GM12878 (cell line): ENCODE results near the gene KRTAP10-6. TPM values are rescaled to one million over a fixed set of nuclear protein-coding genes. Genes with fewer than 3 reads are reported as not detected.

Experiments
- ATAC-seq: fragments of 200-7000 bp; cut with Tn5 transposase; 3 replicates; pipeline ENCODE4 v1.9.1; 2020; ENCODE audit warnings: mild to moderate bottlenecking, moderate library complexity
- BruUV-seq: library from RNA; stranded (reverse); fragments of 400-500 nt; replicated peaks from 2 replicates; lab custom pipeline; 2021; lab: Mats Ljungman, UMichigan
- CTCF ChIA-PET: fragments of 300-600 bp; sonication (Branson Sonifier 250); formaldehyde crosslinking; extraction: SDS; loops from one replicate; lab custom pipeline; 2021; ENCODE audit warnings: inconsistent platforms; lab: Yijun Ruan, JAX
- POLR2A ChIA-PET: fragments of 350-600 bp; formaldehyde crosslinking; extraction: SDS; loops from one replicate; lab custom pipeline; 2021; ENCODE audit warnings: inconsistent platforms; lab: Charles Lee
- RAD21 ChIA-PET: fragments of 300-600 bp; sonication (Branson Sonifier 250); formaldehyde crosslinking; loops from one replicate; lab custom pipeline; 2023; ENCODE audit warnings: antibody characterized with exemption; ENCODE audit not compliant: unreplicated experiment; lab: Charles Lee
- SMC1A ChIA-PET: fragments of 300-600 bp; sonication (Branson Sonifier 250); formaldehyde crosslinking; loops from one replicate; lab custom pipeline; 2023; ENCODE audit not compliant: unreplicated experiment, uncharacterized antibody; lab: Charles Lee
- DNase-seq: peaks from one replicate; pipeline ENCODE4 v3.0.0-alpha.2; 2011; ENCODE audit warnings: low read depth, low spot score
- FAIRE-seq: peaks from 3 replicates; lab custom pipeline; 2011; peaks lifted over from hg19 to GRCh38; lab: Jason Lieb, UNC
- H2AFZ ChIP-seq: 2 replicates; pipeline ENCODE4 v1.6.0; 2011; ENCODE audit warnings: low read depth, low read length, control low read depth; ENCODE audit not compliant: control insufficient read depth
- H3K27ac ChIP-seq: 2 replicates; pipeline ENCODE4 v1.5.1; 2011; ENCODE audit warnings: control low read depth; ENCODE audit not compliant: control insufficient read depth, insufficient read depth
- H3K27me3 ChIP-seq, 2 experiments: replicated peaks in 1 of 2; 2 replicates each; pipeline versions ENCODE4 v1.6.0 to v1.6.1; 2011; ENCODE audit warnings: low read length in 1 of 2; ENCODE audit not compliant: control insufficient read depth in 2 of 2, insufficient read depth in 2 of 2
- H3K36me3 ChIP-seq, 2 experiments: 2 replicates each; pipeline ENCODE4 v1.5.1; 2011; ENCODE audit warnings: low read length in 1 of 2; ENCODE audit not compliant: control insufficient read depth in 2 of 2, insufficient read depth in 2 of 2
- H3K4me1 ChIP-seq: 2 replicates; pipeline ENCODE4 v1.6.1; 2011; ENCODE audit warnings: mild to moderate bottlenecking, low read length, moderate library complexity, mixed read lengths; ENCODE audit not compliant: control insufficient read depth, insufficient read depth
- H3K4me2 ChIP-seq: 2 replicates; pipeline ENCODE4 v1.6.0; 2011; ENCODE audit warnings: control low read depth; ENCODE audit not compliant: control insufficient read depth, insufficient read depth
- H3K4me3 ChIP-seq: fragments of 200-600 bp; sonication (generic); 2 replicates; pipeline ENCODE4 v1.5.1; 2016
- H3K79me2 ChIP-seq: 2 replicates; pipeline ENCODE4 v1.6.0; 2011; ENCODE audit warnings: low read length; ENCODE audit not compliant: control insufficient read depth, insufficient read depth
- H3K9ac ChIP-seq: 2 replicates; pipeline ENCODE4 v1.8.0; 2011; ENCODE audit warnings: low read length, control low read depth, mixed read lengths; ENCODE audit not compliant: control insufficient read depth, insufficient read depth
- H3K9me3 ChIP-seq: replicated peaks from 3 replicates; pipeline ENCODE4 v1.5.1; 2011; ENCODE audit warnings: mild to moderate bottlenecking, low read length; ENCODE audit not compliant: control insufficient read depth, insufficient read depth
- H4K20me1 ChIP-seq: 2 replicates; pipeline ENCODE4 v1.6.0; 2011; ENCODE audit not compliant: control insufficient read depth, insufficient read depth
- HCFC1 ChIP-seq: fragments of 150-350 bp; IDR thresholded peaks from 2 replicates; pipeline ENCODE4 v1.6.1; 2014; ENCODE audit warnings: low read length
- KAT2A ChIP-seq: conservative IDR thresholded peaks from 2 replicates; pipeline ENCODE4 v1.6.1; 2011; ENCODE audit warnings: low read depth, low read length; ENCODE audit not compliant: control insufficient read depth
- MEF2B ChIP-seq: fragments of 450-650 bp; IDR thresholded peaks from 2 replicates; pipeline ENCODE4 v1.6.1; 2018; ENCODE audit warnings: mild to moderate bottlenecking, moderate library complexity; ENCODE audit not compliant: partially characterized antibody, poor library complexity, severe bottlenecking
- NR2C1 ChIP-seq: fragments of 450-650 bp; IDR thresholded peaks from 2 replicates; pipeline ENCODE4 v1.6.1; 2017; ENCODE audit warnings: antibody characterized with exemption, mild to moderate bottlenecking, moderate library complexity
- TARDBP ChIP-seq: IDR thresholded peaks from 2 replicates; pipeline ENCODE4 v1.6.1; 2016; ENCODE audit warnings: borderline replicate concordance
- ZNF207 ChIP-seq: fragments of 450-650 bp; IDR thresholded peaks from 2 replicates; pipeline ENCODE4 v1.6.1; 2014; ENCODE audit warnings: antibody characterized with exemption, mild to moderate bottlenecking, borderline replicate concordance
- ZNF217 ChIP-seq: fragments of 450-650 bp; IDR thresholded peaks from 2 replicates; pipeline ENCODE4 v1.6.1; 2017; ENCODE audit warnings: antibody characterized with exemption, mild to moderate bottlenecking
- WGBS: methylation state at CpG from one replicate; pipeline ENCODE4 v1.1.6; 2016; ENCODE audit warnings: low lambda C conversion rate; ENCODE audit not compliant: insufficient replicate concordance, insufficient coverage; ENCODE audit errors: missing lambda C conversion rate; 5-methylcytosine and 5-hydroxymethylcytosine counted together
- in situ Hi-C: fragments of 300-500 bp; cut with MboI; formaldehyde crosslinking; loops from 9 replicates; pipeline ENCODE4 v1.14.3; 2018; ENCODE audit warnings: mixed read lengths
- intact Hi-C: fragments of 100-400 bp; cut with micrococcal nuclease; formaldehyde crosslinking; loops from one replicate; pipeline ENCODE4 v1.14.2; 2022; ENCODE audit not compliant: unreplicated experiment
- polyA plus RNA-seq, 11 experiments: library from polyadenylated mRNA; depleted of rRNA in 4 of 11; unstranded in 6 of 11; stranded (reverse) in 5 of 11; fragments of >200 nt; fragmentation: Nextera tagmentation in 4 of 11; fragmentation: Illumina TruSeq in 1 of 11; extraction: Ambion mirVana in 4 of 11; extraction: Trizol in 1 of 11; gene quantifications; 1 replicate in 1 of 11; 2 replicates in 10 of 11; pipeline versions ENCODE4 v1.2.1 to v1.2.3, GENCODE V29; 2011 to 2016; ENCODE audit warnings: inconsistent platforms in 2 of 11, missing spikeins in 2 of 11, low read depth in 1 of 11
- total RNA-seq, 4 experiments: library from RNA; depleted of rRNA in 3 of 4; stranded (reverse); fragments of >200 nt in 3 of 4; fragmentation: Illumina TruSeq in 1 of 4; extraction: Trizol in 1 of 4; gene quantifications; 2 replicates each; pipeline versions ENCODE4 v1.2.1 to v1.2.3, GENCODE V29; 2013 to 2021

The KRTAP10-6 gene
- total and polyA plus RNA-seq, 10 of the 15 experiments (the other 5 are each of a cell fraction or from before 2014, with no cell fraction given) = not detected

- WGBS = 47% methylated on average over 4 of the region's 4 CpGs
- DNase-seq (no peak), ATAC-seq (no peak), FAIRE-seq (no peak)
- Histone ChIP-seq H4K20me1 (no peaks in the 10 kb centered on the region), H3K27ac (no peak overlapping the region), H3K4me1 (no peaks in the 10 kb centered on the region), H3K36me3 (no peaks in the 10 kb centered on the region), H3K4me3 (no peak overlapping the region), H3K27me3 (no peaks in the 10 kb centered on the region), H2AFZ (no peak overlapping the region), H3K79me2 (no peaks in the 10 kb centered on the region), H3K9ac (no peak overlapping the region), H3K9me3 (no peaks in the 10 kb centered on the region; the same call in 2 of the 3 replicates), H3K4me2 (no peak overlapping the region)
- CTCF ChIA-PET = no interaction called here
- TF ChIP-seq TARDBP (no peak), ZNF207 (no peak), NR2C1 (no peak)
- RAD21 ChIA-PET = no interaction called here
- BruUV-seq = no TSS peak
- in situ Hi-C loops = no loop called here
- SMC1A ChIA-PET = no interaction called here
- intact Hi-C loops = no loop called here
- POLR2A ChIA-PET = no interaction called here
Observed at GRCh38 chr21:44606495-44606894, 14.2 kb upstream of the KRTAP10-6 start.

- H3K4me1 ChIP-seq = no peaks in the 10 kb centered on the region
Observed at GRCh38 chr21:44603911-44604310, 11.6 kb upstream of the KRTAP10-6 start.

More at GRCh38 chr21:44603911-44604310, 11.6 kb upstream of the KRTAP10-6 start:
- Histone ChIP-seq H3K27ac (no peak overlapping the region), H3K9ac (no peak overlapping the region), H3K4me3 (no peak overlapping the region), H4K20me1 (no peaks in the 10 kb centered on the region), H2AFZ (no peak overlapping the region), H3K9me3 (no peaks in the 10 kb centered on the region; the same call in 2 of the 3 replicates), H3K27me3 (no peaks in the 10 kb centered on the region), H3K79me2 (no peaks in the 10 kb centered on the region), H3K4me2 (no peak overlapping the region), H3K36me3 (no peaks in the 10 kb centered on the region)
- ATAC-seq = no peak
- POLR2A ChIA-PET = no interaction called here
- intact Hi-C loops = no loop called here
- SMC1A ChIA-PET = no interaction called here
- no peak for FAIRE-seq
- RAD21 ChIA-PET = no interaction called here
- TF ChIP-seq ZNF217 = no peak
- TF ChIP-seq KAT2A = no peak
- TF ChIP-seq MEF2B = no peak
- no peak for TF ChIP-seq HCFC1
- WGBS = 23% methylated on average over 8 of the region's 8 CpGs
- in situ Hi-C loops = no loop called here
- BruUV-seq = no TSS peak
- DNase-seq = no peak
- CTCF ChIA-PET = no interaction called here
